PFSK-1 (cell line): ENCODE measurements around the gene CNTN5.

Experiments
- FOXP2 ChIP-seq: optimal IDR thresholded peaks from 2 replicates; pipeline ENCODE3; 2011; ENCODE audit warnings: borderline replicate concordance, control low read depth, inconsistent platforms; ENCODE audit not compliant: insufficient read depth; ENCODE audit errors: extremely low read length, extremely low read depth
- POLR2AphosphoS5 ChIP-seq: IDR thresholded peaks from 2 replicates; pipeline ENCODE4 v1.6.1; 2012; ENCODE audit warnings: low read depth, mild to moderate bottlenecking, control low read depth, low read length, moderate library complexity
- SIN3A ChIP-seq: IDR thresholded peaks from 2 replicates; pipeline ENCODE4 v1.6.1; 2012; ENCODE audit warnings: mild to moderate bottlenecking, low read length, moderate library complexity, borderline replicate concordance; ENCODE audit not compliant: insufficient read depth
- TAF1 ChIP-seq: IDR thresholded peaks from 2 replicates; pipeline ENCODE4 v1.6.1; 2012; ENCODE audit warnings: low read length, control low read depth, borderline replicate concordance; ENCODE audit not compliant: insufficient read depth
- TF ChIP-seq, protein P1 (sequence below), 2 experiments: IDR thresholded peaks; 2 replicates each; pipeline versions ENCODE4 v1.6.1 to v1.8.0; 2011 to 2012; ENCODE audit warnings: low read depth in 2 of 2, low read length in 2 of 2, control low read depth in 1 of 2, inconsistent platforms in 1 of 2, mild to moderate bottlenecking in 1 of 2, moderate library complexity in 1 of 2; ENCODE audit not compliant: insufficient read depth in 1 of 2

Gene CNTN5

DNA sequence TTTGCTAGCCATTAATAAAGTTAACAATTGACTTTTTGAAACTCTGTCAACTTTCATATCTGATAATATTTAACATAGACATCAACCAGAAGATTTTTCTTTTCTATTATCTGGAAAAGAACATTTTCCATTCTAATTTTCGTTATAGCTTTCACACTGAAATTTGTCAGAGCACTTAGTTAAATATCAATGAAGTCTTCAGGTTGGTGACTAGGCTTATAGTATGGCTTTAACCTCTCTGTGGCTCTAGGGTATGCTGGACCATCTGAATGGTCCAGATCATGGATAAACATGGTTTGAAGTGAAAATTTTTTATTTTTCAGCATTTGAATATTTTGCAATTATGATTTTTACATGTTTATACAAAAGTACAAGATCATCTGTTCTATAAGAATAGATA is 548.1 kb downstream of the CNTN5 start:
- TF ChIP-seq SIN3A (no peak), TAF1 (no peak), POLR2AphosphoS5 (no peak), FOXP2 (no peak)
- TF ChIP-seq, protein P1, sequence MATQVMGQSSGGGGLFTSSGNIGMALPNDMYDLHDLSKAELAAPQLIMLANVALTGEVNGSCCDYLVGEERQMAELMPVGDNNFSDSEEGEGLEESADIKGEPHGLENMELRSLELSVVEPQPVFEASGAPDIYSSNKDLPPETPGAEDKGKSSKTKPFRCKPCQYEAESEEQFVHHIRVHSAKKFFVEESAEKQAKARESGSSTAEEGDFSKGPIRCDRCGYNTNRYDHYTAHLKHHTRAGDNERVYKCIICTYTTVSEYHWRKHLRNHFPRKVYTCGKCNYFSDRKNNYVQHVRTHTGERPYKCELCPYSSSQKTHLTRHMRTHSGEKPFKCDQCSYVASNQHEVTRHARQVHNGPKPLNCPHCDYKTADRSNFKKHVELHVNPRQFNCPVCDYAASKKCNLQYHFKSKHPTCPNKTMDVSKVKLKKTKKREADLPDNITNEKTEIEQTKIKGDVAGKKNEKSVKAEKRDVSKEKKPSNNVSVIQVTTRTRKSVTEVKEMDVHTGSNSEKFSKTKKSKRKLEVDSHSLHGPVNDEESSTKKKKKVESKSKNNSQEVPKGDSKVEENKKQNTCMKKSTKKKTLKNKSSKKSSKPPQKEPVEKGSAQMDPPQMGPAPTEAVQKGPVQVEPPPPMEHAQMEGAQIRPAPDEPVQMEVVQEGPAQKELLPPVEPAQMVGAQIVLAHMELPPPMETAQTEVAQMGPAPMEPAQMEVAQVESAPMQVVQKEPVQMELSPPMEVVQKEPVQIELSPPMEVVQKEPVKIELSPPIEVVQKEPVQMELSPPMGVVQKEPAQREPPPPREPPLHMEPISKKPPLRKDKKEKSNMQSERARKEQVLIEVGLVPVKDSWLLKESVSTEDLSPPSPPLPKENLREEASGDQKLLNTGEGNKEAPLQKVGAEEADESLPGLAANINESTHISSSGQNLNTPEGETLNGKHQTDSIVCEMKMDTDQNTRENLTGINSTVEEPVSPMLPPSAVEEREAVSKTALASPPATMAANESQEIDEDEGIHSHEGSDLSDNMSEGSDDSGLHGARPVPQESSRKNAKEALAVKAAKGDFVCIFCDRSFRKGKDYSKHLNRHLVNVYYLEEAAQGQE (IDR thresholded peaks at IDR 0.05; ENCODE audit: insufficient read depth in 1 of 2, low read depth in 2 of 2, low read length in 2 of 2): no peak

DNA sequence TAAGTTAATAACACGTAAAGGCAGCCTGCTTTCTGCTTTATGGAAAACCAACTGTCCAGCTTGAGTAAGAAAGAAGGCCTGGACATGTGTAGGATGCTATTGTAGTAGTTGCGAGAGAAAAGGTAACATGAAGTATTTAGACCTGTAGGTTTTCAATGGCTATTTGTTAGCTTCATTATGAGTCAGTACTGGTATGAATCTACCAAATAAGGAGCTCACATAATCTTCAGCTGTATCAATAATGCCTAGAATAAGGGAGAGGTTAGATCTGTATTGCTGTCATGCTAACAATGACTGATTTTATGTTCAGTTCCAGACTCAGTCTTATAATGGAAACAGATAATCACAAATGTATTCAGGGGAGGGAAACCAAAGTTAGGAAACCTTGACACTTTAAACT is 550.3 kb downstream of the CNTN5 start:
- no peak for TF ChIP-seq POLR2AphosphoS5
- TF ChIP-seq FOXP2: no peak
- no peak for TF ChIP-seq TAF1
- TF ChIP-seq, protein P1 (IDR thresholded peaks at IDR 0.05; ENCODE audit: insufficient read depth in 1 of 2, low read depth in 2 of 2, low read length in 2 of 2): no peak
- no peak for TF ChIP-seq SIN3A

DNA sequence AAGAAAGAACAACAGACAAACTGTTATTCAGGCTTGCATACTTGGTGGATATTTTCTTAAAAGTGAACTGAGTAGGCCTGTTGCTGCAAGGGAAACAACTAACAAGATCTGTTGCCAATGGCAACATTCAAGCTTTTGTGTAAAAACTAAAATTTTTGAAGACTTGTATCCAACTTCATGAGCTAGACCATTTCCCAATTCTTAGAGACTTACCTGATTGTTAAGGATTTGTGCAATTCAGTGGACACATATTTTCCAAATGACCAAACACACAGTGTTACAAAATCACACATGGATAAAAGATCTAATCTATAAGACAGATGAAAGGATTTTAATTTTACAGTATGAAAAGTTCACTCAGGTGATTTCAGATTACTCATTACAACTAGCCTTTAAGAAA is 564.1 kb downstream of the CNTN5 start:
- TF ChIP-seq, protein P1 (IDR thresholded peaks at IDR 0.05; ENCODE audit: insufficient read depth in 1 of 2, low read depth in 2 of 2, low read length in 2 of 2): no peak
- no peak for TF ChIP-seq FOXP2
- no peak for TF ChIP-seq SIN3A
- TF ChIP-seq POLR2AphosphoS5: no peak
- TF ChIP-seq TAF1: no peak

DNA sequence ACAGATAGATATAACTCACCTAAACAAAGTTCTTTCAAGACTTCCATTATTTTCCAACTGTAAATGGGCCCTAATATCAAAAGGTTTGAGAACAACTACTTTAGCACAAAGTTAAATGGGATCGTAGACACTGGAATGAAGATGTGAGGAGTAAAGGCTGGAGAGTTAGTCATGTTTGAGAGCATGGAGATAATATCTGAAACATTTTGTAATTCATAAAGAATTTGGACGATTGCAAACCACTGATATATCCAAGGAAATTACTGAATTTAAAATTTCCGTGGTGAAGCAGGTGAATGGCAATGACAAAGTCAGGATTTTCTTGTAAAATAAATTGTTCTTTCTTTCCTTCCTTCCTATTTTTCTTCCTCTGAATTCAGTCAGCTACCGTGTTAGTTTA is 564.9 kb downstream of the CNTN5 start:
- no peak for TF ChIP-seq TAF1

DNA sequence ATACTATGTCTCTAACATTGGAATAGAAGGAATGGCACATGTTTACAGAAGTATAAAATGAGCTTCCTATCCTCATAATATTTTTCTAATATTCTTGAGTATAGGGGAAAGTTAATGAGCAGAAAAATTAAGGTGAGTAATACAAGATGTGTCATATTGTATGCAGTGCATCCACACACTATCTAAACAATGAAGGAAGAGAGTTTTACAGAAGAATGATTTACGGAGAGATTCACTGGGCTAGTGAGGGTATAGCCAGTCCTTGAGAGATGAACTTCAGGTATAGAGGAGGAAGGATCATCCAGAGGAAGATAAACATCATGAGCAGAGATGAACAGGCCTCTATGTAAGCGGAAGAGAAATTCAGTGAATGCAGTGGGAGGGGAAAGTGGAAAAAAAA is 569.0 kb downstream of the CNTN5 start:
- TF ChIP-seq SIN3A (no peak), FOXP2 (no peak), TAF1 (no peak), POLR2AphosphoS5 (no peak)
- TF ChIP-seq, protein P1 (IDR thresholded peaks at IDR 0.05; ENCODE audit: insufficient read depth in 1 of 2, low read depth in 2 of 2, low read length in 2 of 2): no peak

DNA sequence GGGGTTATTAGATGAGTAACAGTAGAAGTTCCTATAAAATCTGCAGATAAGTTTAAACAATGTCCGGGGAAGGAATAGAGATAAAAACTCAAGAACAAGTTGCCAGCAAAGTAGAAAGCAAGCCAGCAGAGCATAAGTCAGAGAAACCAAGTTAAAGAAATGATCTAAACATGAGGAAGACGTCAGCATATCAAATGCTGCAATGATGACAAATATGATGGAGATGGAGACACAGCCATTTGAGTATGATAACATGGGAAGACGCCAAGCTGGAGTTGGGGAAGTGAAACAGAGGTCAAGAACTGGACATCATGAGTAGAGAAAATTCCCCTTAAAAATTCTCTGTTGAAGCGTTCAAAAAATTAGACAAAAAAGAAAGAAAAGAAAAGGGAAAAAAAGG is 571.5 kb downstream of the CNTN5 start:
- TF ChIP-seq TAF1: no peak
- no peak for TF ChIP-seq POLR2AphosphoS5
- TF ChIP-seq, protein P1 (IDR thresholded peaks at IDR 0.05; ENCODE audit: insufficient read depth in 1 of 2, low read depth in 2 of 2, low read length in 2 of 2): no peak
- no peak for TF ChIP-seq SIN3A
- no peak for TF ChIP-seq FOXP2
